Measurements from ENCODE around the gene RGMB. TPM values are rescaled to one million over a fixed set of nuclear protein-coding genes. Genes with fewer than 3 reads are reported as not detected.

Gene RGMB, protein sequence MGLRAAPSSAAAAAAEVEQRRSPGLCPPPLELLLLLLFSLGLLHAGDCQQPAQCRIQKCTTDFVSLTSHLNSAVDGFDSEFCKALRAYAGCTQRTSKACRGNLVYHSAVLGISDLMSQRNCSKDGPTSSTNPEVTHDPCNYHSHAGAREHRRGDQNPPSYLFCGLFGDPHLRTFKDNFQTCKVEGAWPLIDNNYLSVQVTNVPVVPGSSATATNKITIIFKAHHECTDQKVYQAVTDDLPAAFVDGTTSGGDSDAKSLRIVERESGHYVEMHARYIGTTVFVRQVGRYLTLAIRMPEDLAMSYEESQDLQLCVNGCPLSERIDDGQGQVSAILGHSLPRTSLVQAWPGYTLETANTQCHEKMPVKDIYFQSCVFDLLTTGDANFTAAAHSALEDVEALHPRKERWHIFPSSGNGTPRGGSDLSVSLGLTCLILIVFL
- total RNA-seq (2016; rRNA removed; fragmentation: Illumina TruSeq; extraction: Trizol) (2.3 and 3.8 TPM in 2 replicates), polyA plus RNA-seq (2011; rRNA removed) (3.0 and 3.1 TPM in 2 replicates), polyA minus RNA-seq (2011; rRNA and poly(A)+ RNA removed; ENCODE audit: low replicate concordance) (14.2 and 28.8 TPM in 2 replicates), Bru-seq, nascent RNA (percentile 75 among the genes with signal in this experiment), BruChase-seq, experiment 1, labeled RNA remaining after a 6-hour chase (percentile 63 among the genes with signal in this experiment), BruChase-seq, experiment 2, labeled RNA remaining after a 2-hour chase (percentile 72 among the genes with signal in this experiment)
- total RNA-seq (2016; cell fraction: cytosol; rRNA removed; fragmentation: Illumina TruSeq; extraction: Trizol; ENCODE audit: low read depth): 0.71 and 1.1 TPM in 2 replicates
- 2.2 and 3.7 TPM in 2 replicates for total RNA-seq (2016; cell fraction: insoluble cytoplasmic fraction; rRNA removed; fragmentation: Illumina TruSeq; extraction: Trizol)
- total RNA-seq (2016; cell fraction: membrane; rRNA removed; fragmentation: Illumina TruSeq; extraction: Trizol): 2.7 and 3.1 TPM in 2 replicates
- total RNA-seq (2016; cell fraction: nucleus; rRNA removed; fragmentation: Illumina TruSeq; extraction: Trizol): 9.8 and 10.0 TPM in 2 replicates
- 1.9 and 2.8 TPM in 2 replicates for polyA plus RNA-seq (2011; cell fraction: cytosol; rRNA removed)
- polyA plus RNA-seq (2011; cell fraction: nucleus; rRNA removed): 6.0 and 6.6 TPM in 2 replicates
- polyA plus RNA-seq (2012): 2.8 and 3.5 TPM in 2 replicates
- polyA plus RNA-seq (2016; cell fraction: cytosol; fragmentation: Illumina TruSeq; extraction: Trizol; ENCODE audit: low read depth): 0.46 and 0.47 TPM in 2 replicates
- polyA plus RNA-seq (2016; cell fraction: insoluble cytoplasmic fraction; fragmentation: Illumina TruSeq; extraction: Trizol; ENCODE audit: low read depth): 2.9 and 3.2 TPM in 2 replicates
- polyA plus RNA-seq (2016; cell fraction: membrane; fragmentation: Illumina TruSeq; extraction: Trizol; ENCODE audit: low read depth): 1.5 and 1.8 TPM in 2 replicates
- polyA plus RNA-seq (2016; cell fraction: nucleus; fragmentation: Illumina TruSeq; extraction: Trizol; ENCODE audit: insufficient read depth, low read depth): 6.7 TPM in 2 replicates
- polyA minus RNA-seq (2011; cell fraction: cytosol; rRNA and poly(A)+ RNA removed): 3.5 and 4.2 TPM in 2 replicates
- 15.4 and 15.5 TPM in 2 replicates for polyA minus RNA-seq (2011; cell fraction: nucleus; rRNA and poly(A)+ RNA removed)
- long read RNA-seq, experiment 1, partial matches to known transcripts: 0 of 3 reads
- long read RNA-seq, experiment 1, other reads (novel, unspliced or antisense): 0 of 3 reads
- long read RNA-seq, experiment 2, partial matches to known transcripts: 0 of 10 reads
- long read RNA-seq, experiment 2, other reads (novel, unspliced or antisense): 10 of 10 reads

GRCh38 chr5:98773464-98774191, at the start of gene RGMB:
RGMB (plus strand) TSS chr5:98773663; CDS start chr5:98774071, 408 bp downstream.
- peak within 1 kb of the TSS; percentile 25 for H2AFZ ChIP-seq (ENCODE audit: low read length)
- DNase-seq (ENCODE audit: low spot score) (peak; percentile 95), ATAC-seq (peak; percentile 88), FAIRE-seq (no peak)
- H3K27me3 ChIP-seq (ENCODE audit: control insufficient read depth in 1 of 2, insufficient read depth in 2 of 2, low read length in 2 of 2): peaks cover 0 to under 1% of the 10 kb centered on the region in 2 experiments; a peak in 1 of 5 replicates
- H3K4me3 ChIP-seq (replicated peaks in 1 of 3; ENCODE audit: insufficient read depth in 1 of 3, low read depth in 2 of 3, low read length in 3 of 3): peak within 1 kb of the TSS; percentile 78 to 91 (median 80)
- ChIA-PET CTCF (ENCODE audit: low intra/inter-chr PET ratio, low total read pairs) (no interaction called here), POLR2A (no interaction called here)
- no peaks in the 10 kb centered on the region for H3K9me3 ChIP-seq (ENCODE audit: low read length)
- H3K9ac ChIP-seq (ENCODE audit: insufficient read depth, low read depth, low read length): peak within 1 kb of the TSS; percentile 74
- in situ Hi-C loops (cut with HindIII; ENCODE audit: extremely low pct_ligation_motif_present, low pct_unique_long_range_greater_than_20kb): loop anchor here (5.0 to 10.0 kb wide), 2 partner anchors 154 to 251 kb away; partner anchors contain the start of gene CHD1
- H3K36me3 ChIP-seq (replicated peaks in 1 of 2; ENCODE audit: control insufficient read depth in 1 of 2, insufficient read depth in 2 of 2, low read length in 2 of 2): no peaks in the 10 kb centered on the region
- intact Hi-C loops (cut with micrococcal nuclease; ENCODE audit: unreplicated experiment): loop anchor here (2.0 to 10.0 kb wide), 4 partner anchors 155 to 1591 kb away; partner anchors contain the start of genes CHD1 and RIOK2
- peaks cover 52% of the 10 kb centered on the region for H3K4me1 ChIP-seq (ENCODE audit: insufficient read depth, low read length)
- H4K20me1 ChIP-seq (ENCODE audit: insufficient read depth, low read length): peaks cover 8% of the 10 kb centered on the region; the same call in 1 of the 2 replicates
- H3K4me2 ChIP-seq (ENCODE audit: low read depth, low read length): peak within 1 kb of the TSS; percentile 85
- peaks cover 36% of the 10 kb centered on the region for H3K79me2 ChIP-seq (ENCODE audit: insufficient read depth, low read length)
- BruUV-seq (replicated peaks): no TSS peak
- peak within 1 kb of the TSS; percentile 78 for H3K27ac ChIP-seq (ENCODE audit: extremely low read length, insufficient read depth, low read length)
- WGBS (ENCODE audit: low lambda C conversion rate): 0% methylated on average over 3 of the region's 84 CpGs
- peak; percentile 7; the same call in 1 of the 2 replicates for TF ChIP-seq BCL3 (CRISPR knock-in tag; IDR thresholded peaks at IDR 0.05)
- TF ChIP-seq XRCC5 (optimal IDR thresholded peaks at IDR 0.05; ENCODE audit: low read length): peak; percentile 15
- TF ChIP-seq ZNF841 (CRISPR knock-in tag; IDR thresholded peaks at IDR 0.05; ENCODE audit: borderline replicate concordance): no peak
- 0 out of 2 replicates have a peak, but pooled peaks have one; percentile 20 for TF ChIP-seq FOXO1 (CRISPR knock-in tag; IDR thresholded peaks at IDR 0.05)
- TF ChIP-seq SMAD1 (CRISPR knock-in tag; IDR thresholded peaks at IDR 0.05; ENCODE audit: borderline replicate concordance, low read depth): peak; percentile 80; the same call in 1 of the 2 replicates
- TF ChIP-seq, protein P1, sequence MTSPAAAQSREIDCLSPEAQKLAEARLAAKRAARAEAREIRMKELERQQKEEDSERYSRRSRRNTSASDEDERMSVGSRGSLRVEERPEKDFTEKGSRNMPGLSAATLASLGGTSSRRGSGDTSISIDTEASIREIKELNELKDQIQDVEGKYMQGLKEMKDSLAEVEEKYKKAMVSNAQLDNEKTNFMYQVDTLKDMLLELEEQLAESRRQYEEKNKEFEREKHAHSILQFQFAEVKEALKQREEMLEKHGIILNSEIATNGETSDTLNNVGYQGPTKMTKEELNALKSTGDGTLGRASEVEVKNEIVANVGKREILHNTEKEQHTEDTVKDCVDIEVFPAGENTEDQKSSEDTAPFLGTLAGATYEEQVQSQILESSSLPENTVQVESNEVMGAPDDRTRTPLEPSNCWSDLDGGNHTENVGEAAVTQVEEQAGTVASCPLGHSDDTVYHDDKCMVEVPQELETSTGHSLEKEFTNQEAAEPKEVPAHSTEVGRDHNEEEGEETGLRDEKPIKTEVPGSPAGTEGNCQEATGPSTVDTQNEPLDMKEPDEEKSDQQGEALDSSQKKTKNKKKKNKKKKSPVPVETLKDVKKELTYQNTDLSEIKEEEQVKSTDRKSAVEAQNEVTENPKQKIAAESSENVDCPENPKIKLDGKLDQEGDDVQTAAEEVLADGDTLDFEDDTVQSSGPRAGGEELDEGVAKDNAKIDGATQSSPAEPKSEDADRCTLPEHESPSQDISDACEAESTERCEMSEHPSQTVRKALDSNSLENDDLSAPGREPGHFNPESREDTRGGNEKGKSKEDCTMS (CRISPR knock-in tag; conservative IDR thresholded peaks at IDR 0.05): no peak
- peak; percentile 11; the same call in 1 of the 2 replicates for TF ChIP-seq ZNF230 (CRISPR knock-in tag; IDR thresholded peaks at IDR 0.05)
- TF ChIP-seq PHB2 (IDR thresholded peaks at IDR 0.05; ENCODE audit: partially characterized antibody): no peak
- peak; percentile 82 for TF ChIP-seq CREB1 (IDR thresholded peaks at IDR 0.05)
- TF ChIP-seq CREB1 (CRISPR knock-in tag; IDR thresholded peaks at IDR 0.05): no peak
- peak; percentile 83 for TF ChIP-seq ZMAT3 (CRISPR knock-in tag; conservative IDR thresholded peaks at IDR 0.05)
- peak; percentile 66 for TF ChIP-seq POGZ (CRISPR knock-in tag; IDR thresholded peaks at IDR 0.05)
- TF ChIP-seq ZNF709 (CRISPR knock-in tag; IDR thresholded peaks at IDR 0.05): no peak

Measured in HepG2 (cell line).